Right lobe of liver (tissue), 6 donors: ENCODE results near the gene CSNK1G3. TPM values are rescaled to one million over a fixed set of nuclear protein-coding genes. Genes with fewer than 3 reads are reported as not detected.
A peak's percentile ranks its signal among the peaks of the same experiment; 100 is the strongest.

Experiments used
- ATAC-seq, 4 donors: fragments of 200-7000 bp; cut with Tn5 transposase; one replicate each; pipeline ENCODE4 v1.9.1; 2020; ENCODE audit warnings: mild to moderate bottlenecking in 4 of 4, moderate library complexity in 4 of 4
- DNase-seq, 3 donors: peaks; one replicate each; pipeline ENCODE4 v3.0.0-alpha.2; 2020
- H3K27ac ChIP-seq, 3 donors: fragments of 200-600 bp; one replicate each; pipeline ENCODE4 v1.8.0; 2022
- H3K27me3 ChIP-seq, 2 donors: fragments of 200-600 bp; one replicate each; pipeline ENCODE4 v1.8.0; 2022
- H3K36me3 ChIP-seq, 4 donors: fragments of 200-600 bp; sonication (generic) in 1 of 4; one replicate each; pipeline versions ENCODE4 v1.5.1 to v1.8.0; 2017 to 2022; ENCODE audit warnings: control low read depth in 1 of 4
- H3K4me1 ChIP-seq, 4 donors: fragments of 200-600 bp; sonication (generic) in 1 of 4; one replicate each; pipeline versions ENCODE4 v1.5.1 to v1.8.0; 2017 to 2022; ENCODE audit warnings: control low read depth in 1 of 4
- H3K4me3 ChIP-seq, 3 donors: fragments of 200-600 bp; one replicate each; pipeline ENCODE4 v1.8.0; 2022
- H3K9me3 ChIP-seq, 4 donors: fragments of 200-600 bp; sonication (generic) in 1 of 4; one replicate each; pipeline versions ENCODE4 v1.5.1 to v1.8.0; 2017 to 2022; ENCODE audit warnings: control low read depth in 1 of 4
- CTCF ChIP-seq, 4 donors: fragments of 200-600 bp in 3 of 4; fragments of 450-650 bp in 1 of 4; IDR thresholded peaks; one replicate each; pipeline versions ENCODE4 v1.5.1 to v1.8.0; 2016 to 2022; ENCODE audit warnings: antibody characterized with exemption in 4 of 4, mild to moderate bottlenecking in 2 of 4
- POLR2A ChIP-seq: fragments of 450-650 bp; IDR thresholded peaks from one replicate; pipeline ENCODE4 v1.6.1; 2017; ENCODE audit warnings: antibody characterized with exemption, mild to moderate bottlenecking
- WGBS: methylation state at CpG from one replicate; pipeline ENCODE4 v1.1.6; 2018; ENCODE audit warnings: low coverage, low lambda C conversion rate; ENCODE audit not compliant: insufficient coverage; ENCODE audit errors: missing lambda C conversion rate; 5-methylcytosine and 5-hydroxymethylcytosine counted together
- intact Hi-C, 2 donors: fragments of 100-400 bp; cut with DNase I; formaldehyde crosslinking; loops; one replicate each; pipeline versions ENCODE4 v1.11.2 to v1.14.1; 2022
- total RNA-seq, 6 experiments: library from RNA; depleted of rRNA in 2 of 6; stranded (reverse); fragments of >200 nt in 2 of 6; fragmentation: NEBNext Ultra II Directional in 3 of 6; extraction: Animal tissue kit (Norgen Biotek cat#: 25700) in 3 of 6; gene quantifications; one replicate each; pipeline versions ENCODE4 v1.1.0 to v1.2.4, GENCODE V29; 2016 to 2023
- donor health status: DM: no; HTN: yes; CAD: no.
- donor health status: DM: no; HTN: no; CAD: no.
- donor health status: DM: no; HTN: no; CAD: no.
- donor health status: DM: no; HTN: yes; CAD: no.
- donor health status: DM: no; HTN: yes; CAD: no.

Gene CSNK1G3
- total RNA-seq, 6 experiments from 2014 or later = 17.4 to 25.6 (median 19.6) TPM

DNA sequence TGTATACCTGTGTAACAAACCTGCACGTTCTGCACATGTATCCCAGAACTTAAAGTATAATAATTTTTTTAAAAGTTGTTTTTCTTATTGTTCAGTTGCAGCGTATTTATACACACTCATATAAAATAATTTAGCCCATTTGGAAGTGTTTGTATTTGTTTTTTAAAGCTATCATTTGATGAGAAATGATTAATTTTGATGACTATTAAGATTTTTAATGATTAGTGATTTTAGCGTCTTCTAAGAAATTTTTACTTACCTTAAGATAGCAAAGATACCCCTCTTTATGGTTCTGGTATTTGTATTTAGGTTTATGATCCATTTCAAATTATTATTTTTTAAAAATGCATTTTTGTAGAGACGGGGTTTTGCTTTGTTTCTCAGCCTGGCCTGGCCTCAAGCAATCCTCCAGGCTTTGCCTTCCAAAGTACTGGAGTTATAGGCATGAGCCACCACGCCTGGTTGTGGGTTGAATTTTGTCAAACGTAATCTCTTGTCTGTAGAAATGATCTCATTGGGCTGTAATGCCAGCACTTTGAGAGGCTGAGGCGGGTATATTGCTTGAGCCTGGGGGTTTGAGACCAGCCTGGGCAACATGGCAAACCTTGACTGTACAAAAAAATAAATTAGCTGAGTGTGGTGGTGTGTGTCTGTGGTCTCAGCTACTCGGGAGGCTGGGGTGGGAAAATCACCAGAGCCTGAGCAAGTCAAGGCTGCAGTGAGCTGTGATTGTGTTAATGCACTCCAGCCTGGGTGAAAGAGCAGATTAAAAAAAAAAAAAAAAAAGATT is 26.9 kb downstream of the CSNK1G3 start:
- Histone ChIP-seq H3K4me1 (no peaks in the 10 kb centered on the region), H3K27me3 (no peaks in the 10 kb centered on the region), H3K27ac (no peak overlapping the region), H3K36me3 (no peaks in the 10 kb centered on the region), H3K9me3 (no peaks in the 10 kb centered on the region), H3K4me3 (no peak overlapping the region)
- ATAC-seq (peak in 1 of 4 donors; percentile 12), DNase-seq (no peak)
- intact Hi-C loops = no loop called here
- WGBS = 80% methylated on average over 7 of the region's 8 CpGs
- TF ChIP-seq POLR2A (no peak), CTCF (IDR thresholded peaks at IDR 0.05) (no peak)

DNA sequence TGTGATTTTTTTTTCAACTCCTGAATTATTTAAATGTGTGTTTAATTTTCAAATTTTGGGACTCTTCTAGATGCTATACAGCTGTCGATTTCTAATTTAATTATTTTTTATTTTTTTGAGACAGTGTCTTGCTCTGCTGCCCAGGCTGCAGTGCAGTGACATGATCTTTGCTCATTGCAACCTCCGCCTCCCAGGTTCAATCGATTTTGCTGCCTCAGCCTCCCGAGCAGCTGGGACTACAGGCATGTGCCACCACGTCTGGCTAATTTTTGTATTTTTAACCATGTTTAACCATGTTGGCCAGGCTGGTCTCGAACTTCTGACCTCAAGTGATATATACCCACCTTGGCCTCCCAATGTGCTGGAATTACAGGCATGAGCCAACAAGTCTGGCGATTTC is 28.6 kb downstream of the CSNK1G3 start:
- peak in 1 of 4 donors; percentile 37 for ATAC-seq
- Histone ChIP-seq H3K36me3 (no peaks in the 10 kb centered on the region), H3K27ac (no peak overlapping the region), H3K4me3 (no peak overlapping the region), H3K4me1 (no peaks in the 10 kb centered on the region), H3K27me3 (no peaks in the 10 kb centered on the region), H3K9me3 (no peaks in the 10 kb centered on the region)
- no peak for TF ChIP-seq CTCF (IDR thresholded peaks at IDR 0.05)
- no peak for TF ChIP-seq POLR2A
- 78% methylated on average over 7 of the region's 7 CpGs for WGBS
- intact Hi-C loops = no loop called here
- DNase-seq = no peak

- no peak overlapping the region for H3K4me3 ChIP-seq
- intact Hi-C loops = no loop called here
- H3K4me1 ChIP-seq = no peaks in the 10 kb centered on the region
- no peak for TF ChIP-seq CTCF (IDR thresholded peaks at IDR 0.05)
- no peak overlapping the region for H3K27ac ChIP-seq
- ATAC-seq (peak in 1 of 4 donors; percentile 30), DNase-seq (no peak)
- H3K36me3 ChIP-seq = no peaks in the 10 kb centered on the region
- no peaks in the 10 kb centered on the region for H3K9me3 ChIP-seq
- WGBS = 100% methylated on average over 2 of the region's 3 CpGs
- H3K27me3 ChIP-seq = no peaks in the 10 kb centered on the region
Observed at GRCh38 chr5:123543438-123543837, 31.5 kb downstream of the CSNK1G3 start.

DNA sequence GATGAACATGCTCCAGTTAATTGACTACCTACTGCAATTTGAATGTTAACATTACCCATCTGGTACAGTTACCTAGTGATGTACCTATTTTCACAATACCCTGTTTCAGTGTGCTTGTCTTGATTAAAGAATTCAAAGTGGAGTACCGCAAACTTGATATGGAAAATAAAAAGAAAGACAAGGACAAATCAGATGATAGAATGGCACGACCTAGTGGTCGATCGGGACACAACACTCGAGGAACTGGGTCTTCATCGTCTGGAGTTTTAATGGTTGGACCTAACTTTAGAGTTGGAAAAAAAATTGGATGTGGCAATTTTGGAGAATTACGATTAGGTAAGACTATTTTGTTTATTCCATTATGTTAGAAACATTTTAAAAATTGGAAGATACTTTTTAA is 33.5 kb downstream of the CSNK1G3 start:
- TF ChIP-seq POLR2A (no peak), CTCF (IDR thresholded peaks at IDR 0.05) (peak; percentile 53 to 63 (median 62))
- Histone ChIP-seq H3K4me1 (no peaks in the 10 kb centered on the region), H3K27ac (no peak overlapping the region), H3K4me3 (no peak overlapping the region), H3K36me3 (no peaks in the 10 kb centered on the region), H3K27me3 (no peaks in the 10 kb centered on the region), H3K9me3 (no peaks in the 10 kb centered on the region)
- WGBS = 55% methylated on average over 7 of the region's 7 CpGs
- DNase-seq (no peak), ATAC-seq (peak; percentile 67 to 87 (median 76))
- intact Hi-C loops = no loop called here
